GM19023 (cell line): Measurements from ENCODE around the gene KRTAP19-7.

Experiments used
- ATAC-seq: cut with Tn5 transposase; IDR thresholded peaks from one replicate; pipeline ENCODE4 v1.9.1; 2021; ENCODE audit warnings: mild to moderate bottlenecking, moderate library complexity; ENCODE audit not compliant: unreplicated experiment

The KRTAP19-7 gene

DNA sequence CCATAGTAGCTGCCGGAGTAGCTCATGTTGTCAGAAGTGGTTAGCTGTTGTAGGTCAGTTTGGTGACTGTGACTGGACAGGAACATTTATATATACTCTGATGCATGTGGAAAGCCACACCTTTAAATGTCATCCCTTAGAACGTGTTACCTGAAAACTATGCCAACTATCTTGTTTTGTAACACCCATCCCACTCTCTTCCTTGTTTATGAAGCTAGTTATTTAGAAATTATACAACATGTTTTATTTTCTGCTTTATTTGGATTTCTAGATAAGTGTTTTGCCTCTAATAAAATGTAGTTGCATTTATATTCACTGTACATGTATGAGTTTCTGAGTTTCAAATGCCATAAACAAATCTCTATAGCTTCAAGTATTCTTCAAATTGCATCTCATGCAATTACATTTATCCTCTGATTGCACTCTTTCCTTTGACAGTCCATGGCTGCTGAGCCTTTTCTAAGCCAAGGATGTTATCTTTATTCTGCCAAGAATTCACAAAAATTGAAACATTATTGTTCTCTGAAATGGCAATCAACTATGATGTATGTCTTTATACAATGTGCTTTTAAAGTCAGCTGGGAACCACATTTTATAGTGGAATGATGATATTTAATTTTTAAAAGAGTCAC, at the start of gene KRTAP19-7:
KRTAP19-7 (minus strand) TSS at position 51 of the 632 bp plus-strand sequence; CDS start at position 26, 25 bp downstream.
- ATAC-seq: no peak

GRCh38 chr21:30605968-30606367, 44.9 kb upstream of the KRTAP19-7 start:
- no peak for ATAC-seq

- no peak for ATAC-seq
Observed at GRCh38 chr21:30600787-30601186, 39.7 kb upstream of the KRTAP19-7 start, which contains the start of gene KRTAP22-1. Gene KRTAP22-1, plus strand, starts transcription at chr21:30601087.

DNA sequence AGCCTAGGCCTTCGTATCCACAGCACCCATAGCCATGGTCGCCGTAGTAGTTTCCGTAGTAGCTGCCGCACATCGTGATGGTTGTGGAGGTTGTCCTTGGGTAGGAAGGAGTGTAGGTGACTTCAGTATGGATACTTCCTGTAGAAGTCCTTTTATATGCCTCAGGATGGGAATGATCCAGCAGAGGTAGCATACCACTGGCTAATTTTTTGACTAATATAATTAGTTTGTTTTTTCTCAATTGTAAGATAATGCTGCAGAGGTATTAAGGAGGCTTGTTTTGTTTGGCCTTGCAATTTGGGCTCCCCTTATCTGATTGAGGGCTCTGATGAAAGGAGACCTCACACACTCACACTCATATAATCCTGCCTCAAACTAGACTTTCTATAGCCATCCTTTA, 37.7 kb upstream of the KRTAP19-7 start, which contains the start of gene KRTAP6-2:
KRTAP6-2 (minus strand) TSS at position 101 of the 400 bp plus-strand sequence; CDS start at position 73, 28 bp downstream.
- ATAC-seq: no peak

DNA sequence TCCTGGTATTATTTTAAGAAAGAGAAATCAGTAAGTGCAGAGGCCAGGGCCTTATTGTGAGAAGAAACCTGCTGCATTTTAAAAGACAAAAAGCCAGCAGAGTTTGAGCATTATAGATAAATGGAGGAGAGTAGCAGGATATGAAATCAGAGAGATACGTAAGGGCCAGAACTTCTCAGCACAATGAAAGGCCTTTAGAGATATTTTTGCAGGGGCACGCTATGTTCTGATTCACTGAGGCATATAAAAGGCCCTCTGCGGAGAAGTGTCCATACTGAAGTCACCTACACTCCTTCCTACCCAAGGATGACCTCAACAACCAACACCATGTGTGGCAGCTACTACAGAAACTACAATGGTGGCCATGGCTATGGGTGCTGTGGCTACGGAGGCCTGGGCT, 31.0 kb upstream of the KRTAP19-7 start, which contains the start of gene KRTAP6-3:
KRTAP6-3 (plus strand) TSS at position 301 of the 400 bp plus-strand sequence; CDS start at position 307, 6 bp downstream.
- no peak for ATAC-seq

DNA sequence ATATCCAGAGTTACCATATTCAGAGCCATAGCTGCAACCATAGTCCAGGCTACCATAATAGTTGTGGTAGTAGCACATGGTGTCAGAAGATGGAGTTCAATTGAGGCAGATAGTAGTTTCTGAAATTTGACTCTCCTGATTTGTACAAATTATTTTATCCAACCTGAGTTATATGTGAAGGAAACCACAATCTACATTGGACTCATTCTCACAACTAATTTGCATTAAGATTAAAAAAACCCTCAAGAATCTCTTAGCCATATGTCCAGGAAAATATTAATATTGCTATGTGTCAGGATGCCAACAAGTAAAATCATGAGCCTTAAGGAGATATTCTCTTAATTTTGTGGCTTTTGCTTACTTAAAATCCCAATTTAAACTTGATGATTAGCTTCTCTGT, 29.2 kb upstream of the KRTAP19-7 start, which contains the start of gene KRTAP22-2:
KRTAP22-2 (minus strand) TSS at position 101 of the 400 bp plus-strand sequence.
- no peak for ATAC-seq

- ATAC-seq: no peak
Observed at GRCh38 chr21:30582870-30583269, 21.8 kb upstream of the KRTAP19-7 start.

DNA sequence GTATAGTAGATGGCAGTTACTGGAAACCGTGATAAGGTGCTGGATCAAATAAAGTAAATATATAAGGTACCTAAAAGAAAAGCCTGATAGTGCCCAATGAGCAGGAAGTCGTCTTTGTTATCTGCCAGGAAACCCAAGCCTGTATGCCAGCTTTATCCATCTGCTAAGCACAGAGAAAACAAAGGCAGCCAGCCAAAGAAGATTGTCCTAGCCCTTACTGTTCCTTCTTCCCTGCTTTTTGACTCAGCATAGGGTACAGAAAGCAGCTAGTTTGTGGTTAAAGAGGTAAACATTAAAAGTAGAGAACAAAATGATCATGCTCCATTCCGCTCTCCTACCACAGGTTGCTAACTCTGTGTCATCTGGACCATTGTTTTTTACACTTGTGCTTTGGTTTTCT, 19.0 kb upstream of the KRTAP19-7 start:
- ATAC-seq: no peak

GRCh38 chr21:30579346-30579745, 18.2 kb upstream of the KRTAP19-7 start:
- no peak for ATAC-seq

- no peak for ATAC-seq
Observed at GRCh38 chr21:30577766-30578165, 16.7 kb upstream of the KRTAP19-7 start.

- ATAC-seq: no peak
Observed at GRCh38 chr21:30567617-30568016, 6.5 kb upstream of the KRTAP19-7 start.

DNA sequence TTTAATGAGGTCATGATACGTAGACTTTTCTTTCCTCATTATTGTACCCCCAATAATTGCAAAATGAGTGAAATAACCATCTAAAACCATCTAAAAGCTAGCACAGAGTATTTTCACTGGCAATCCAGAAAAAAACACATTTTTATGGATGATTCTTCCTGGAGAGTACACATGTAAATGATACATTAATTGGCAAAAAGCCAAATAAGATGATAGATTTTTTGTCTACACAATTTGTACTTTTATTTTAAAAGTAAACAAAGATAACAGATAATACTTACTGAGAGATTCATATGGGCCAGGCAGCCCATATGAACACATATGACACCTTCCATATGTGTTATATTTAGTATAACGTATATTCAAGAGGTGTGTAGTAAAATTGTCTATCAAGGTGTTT, 2.5 kb upstream of the KRTAP19-7 start:
- ATAC-seq: no peak

GRCh38 chr21:30563072-30563471, 2.0 kb upstream of the KRTAP19-7 start:
- ATAC-seq: no peak

DNA sequence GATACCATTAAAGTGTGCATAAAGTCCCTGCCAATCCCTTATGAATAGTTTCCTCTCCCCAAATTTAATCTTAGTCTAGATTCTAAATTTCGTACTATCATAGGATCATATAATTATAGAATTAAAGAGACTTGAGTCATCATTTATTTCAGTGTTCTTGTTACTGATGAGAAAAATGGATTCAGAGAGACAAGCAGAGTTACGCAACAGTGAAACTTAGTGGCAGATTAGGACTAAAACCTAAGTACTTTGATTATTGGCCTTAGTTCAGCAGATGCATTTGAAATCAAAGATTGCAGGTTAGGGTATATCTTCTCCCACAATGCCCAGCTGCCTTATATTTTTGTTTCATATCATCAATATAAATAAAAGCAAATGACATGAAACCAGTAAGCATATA, 843 bp upstream of the KRTAP19-7 start:
- ATAC-seq: no peak

DNA sequence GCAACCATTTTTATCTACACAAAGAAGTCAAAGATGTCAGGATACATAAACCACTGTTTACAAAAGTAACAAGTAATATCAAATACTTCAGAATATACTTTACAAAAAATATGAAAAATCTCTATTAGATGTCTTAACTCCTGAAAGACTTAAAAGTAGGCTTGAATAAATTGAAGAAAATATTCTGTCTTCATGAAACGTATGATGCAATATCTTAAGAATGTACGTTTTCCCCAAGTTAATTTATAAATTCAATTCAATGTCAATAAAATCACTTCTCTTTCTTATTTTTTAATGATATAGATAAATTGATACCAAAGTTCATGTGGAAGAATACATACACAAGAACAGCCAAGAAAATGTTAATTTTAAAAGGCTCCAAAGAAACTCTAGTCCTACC, 6.0 kb downstream of the KRTAP19-7 start:
- ATAC-seq: no peak

GRCh38 chr21:30552782-30553181, 8.3 kb downstream of the KRTAP19-7 start:
- ATAC-seq: no peak

- no peak for ATAC-seq
Observed at GRCh38 chr21:30541764-30542163, 19.4 kb downstream of the KRTAP19-7 start, which contains the start of gene KRTAP19-6. Gene KRTAP19-6, minus strand, starts transcription at chr21:30541864. Its CDS starts 31 bp downstream, at chr21:30541833.

GRCh38 chr21:30518876-30519275, 42.2 kb downstream of the KRTAP19-7 start:
- ATAC-seq: no peak

GRCh38 chr21:30515681-30516080, 45.4 kb downstream of the KRTAP19-7 start:
- ATAC-seq: no peak
